CD4-positive, alpha-beta T cell (primary cell): ENCODE results near the gene GADD45G. TPM values are rescaled to one million over a fixed set of nuclear protein-coding genes. Genes with fewer than 3 reads are reported as not detected.

ENCODE experiments used
- ATAC-seq: fragments of 200-7000 bp; cut with Tn5 transposase; one replicate; pipeline ENCODE4 v1.10.0; 2022; ENCODE audit warnings: mild to moderate bottlenecking; ENCODE audit not compliant: poor library complexity
- CTCF ChIA-PET: fragments of 350-600 bp; sonication (Branson Sonifier 250); formaldehyde crosslinking; loops from one replicate; lab custom pipeline; 2021; ENCODE audit warnings: antibody characterized with exemption, inconsistent platforms; lab: Charles Lee
- POLR2A ChIA-PET: fragments of 350-600 bp; sonication (Branson Sonifier 250); formaldehyde crosslinking; loops from one replicate; lab custom pipeline; 2021; ENCODE audit warnings: antibody characterized with exemption, inconsistent platforms; lab: Charles Lee
- DNase-seq, 14 experiments: peaks; one replicate each; pipeline ENCODE4 v3.0.0-alpha.2; 2013 to 2020; ENCODE audit warnings: mixed read lengths in 2 of 14
- H3K27ac ChIP-seq, 2 donors: one replicate each; pipeline versions ENCODE4 v1.5.1 to v1.7.0; 2013; ENCODE audit warnings: low read length in 2 of 2, low read depth in 1 of 2, mild to moderate bottlenecking in 1 of 2
- H3K27me3 ChIP-seq, 2 experiments: 1 replicate in 1 of 2; 2 replicates in 1 of 2; pipeline versions ENCODE4 v1.6.1 to v1.7.0; 2013; ENCODE audit warnings: low read length in 2 of 2, control low read depth in 1 of 2, mild to moderate bottlenecking in 1 of 2, moderate library complexity in 1 of 2; ENCODE audit not compliant: insufficient read depth in 2 of 2, control insufficient read depth in 1 of 2
- H3K36me3 ChIP-seq: one replicate; pipeline ENCODE4 v1.6.1; 2013; ENCODE audit warnings: low read length, control low read depth; ENCODE audit not compliant: insufficient read depth
- H3K4me1 ChIP-seq: one replicate; pipeline ENCODE4 v1.6.1; 2013; ENCODE audit warnings: low read length, control low read depth; ENCODE audit not compliant: insufficient read depth
- H3K4me3 ChIP-seq: one replicate; pipeline ENCODE4 v1.5.1; 2013; ENCODE audit warnings: mild to moderate bottlenecking, low read length, moderate library complexity
- H3K9me3 ChIP-seq, 2 experiments: 1 replicate in 1 of 2; 2 replicates in 1 of 2; pipeline versions ENCODE4 v1.6.1 to v1.7.0; 2013; ENCODE audit warnings: low read length in 2 of 2, mild to moderate bottlenecking in 2 of 2, control low read depth in 1 of 2, moderate library complexity in 1 of 2; ENCODE audit not compliant: control insufficient read depth in 1 of 2, insufficient read depth in 1 of 2
- H3K27ac Mint-ChIP-seq: one replicate; pipeline ENCODE4 v1.8.0; 2020; ENCODE audit warnings: mixed read lengths
- H3K27me3 Mint-ChIP-seq: one replicate; pipeline ENCODE4 v1.8.0; 2021; ENCODE audit warnings: mixed read lengths
- H3K36me3 Mint-ChIP-seq: one replicate; pipeline ENCODE4 v1.8.0; 2021; ENCODE audit warnings: low read depth, mixed read lengths
- H3K4me1 Mint-ChIP-seq: one replicate; pipeline ENCODE4 v1.8.0; 2021; ENCODE audit warnings: low read depth, mixed read lengths
- H3K4me3 Mint-ChIP-seq: one replicate; pipeline ENCODE4 v1.8.0; 2020; ENCODE audit warnings: mild to moderate bottlenecking, mixed read lengths
- H3K9me3 Mint-ChIP-seq: one replicate; pipeline ENCODE4 v1.8.0; 2020; ENCODE audit warnings: mixed read lengths
- CTCF ChIP-seq: fragments of 200-600 bp; IDR thresholded peaks from one replicate; pipeline ENCODE4 v1.8.0; 2022; ENCODE audit warnings: antibody characterized with exemption, mild to moderate bottlenecking
- intact Hi-C, 2 experiments: fragments of 100-400 bp; cut with DNase I in 1 of 2; cut with micrococcal nuclease in 1 of 2; formaldehyde crosslinking; loops; one replicate each; pipeline versions ENCODE4 v1.15.1 to v1.9.0; 2023 to 2025; cut with DNase I, micrococcal nuclease
- total RNA-seq, 174 experiments: library from RNA in 2 of 174; stranded (reverse) in 2 of 174; gene quantifications; one replicate each; pipeline ENCODE4 v1.2.3 and lab custom pipeline; 2021 to 2026

Gene GADD45G
- total RNA-seq, 2 experiments from 2014 or later = 15.6 to 16.1 TPM

GRCh38 chr9:89623925-89624420 lies 19.2 kb downstream of the GADD45G start:
- CTCF ChIA-PET = no interaction called here
- TF ChIP-seq CTCF = no peak

GRCh38 chr9:89625721-89626687 lies 21.2 kb downstream of the GADD45G start:
- intact Hi-C loops = no loop called here
- no peak overlapping the region for H3K27ac Mint-ChIP-seq
- Histone ChIP-seq H3K4me3 (no peak overlapping the region), H3K36me3 (no peaks in the 10 kb centered on the region), H3K27me3 (no peaks in the 10 kb centered on the region), H3K27ac (no peak overlapping the region), H3K9me3 (no peaks in the 10 kb centered on the region), H3K4me1 (no peaks in the 10 kb centered on the region)
- no peaks in the 10 kb centered on the region for H3K36me3 Mint-ChIP-seq
- no peak for ATAC-seq
- POLR2A ChIA-PET = no interaction called here
- H3K9me3 Mint-ChIP-seq = no peaks in the 10 kb centered on the region
- no peak for DNase-seq
- H3K4me3 Mint-ChIP-seq = no peak overlapping the region
- CTCF ChIA-PET = no interaction called here
- H3K27me3 Mint-ChIP-seq = no peaks in the 10 kb centered on the region
- H3K4me1 Mint-ChIP-seq = no peaks in the 10 kb centered on the region
- no peak for TF ChIP-seq CTCF

More at GRCh38 chr9:89623925-89624420, 19.2 kb downstream of the GADD45G start:
- Histone ChIP-seq H3K27ac (no peak overlapping the region), H3K36me3 (no peaks in the 10 kb centered on the region), H3K4me3 (no peak overlapping the region), H3K27me3 (no peaks in the 10 kb centered on the region), H3K4me1 (no peaks in the 10 kb centered on the region), H3K9me3 (no peaks in the 10 kb centered on the region)
- ATAC-seq (no peak), DNase-seq (peak in 2 of 14 experiments; percentile 8 to 12)
- no peaks in the 10 kb centered on the region for H3K9me3 Mint-ChIP-seq
- no peaks in the 10 kb centered on the region for H3K27me3 Mint-ChIP-seq
- H3K27ac Mint-ChIP-seq = no peak overlapping the region
- no peaks in the 10 kb centered on the region for H3K36me3 Mint-ChIP-seq
- intact Hi-C loops = no loop called here
- no peak overlapping the region for H3K4me3 Mint-ChIP-seq
- POLR2A ChIA-PET = no interaction called here
- no peaks in the 10 kb centered on the region for H3K4me1 Mint-ChIP-seq

GRCh38 chr9:89626741-89627265 lies 22.0 kb downstream of the GADD45G start:
- CTCF ChIA-PET = no interaction called here
- Mint-ChIP-seq H3K27me3 (no peaks in the 10 kb centered on the region), H3K4me1 (no peaks in the 10 kb centered on the region), H3K4me3 (no peak overlapping the region), H3K27ac (no peak overlapping the region), H3K9me3 (no peaks in the 10 kb centered on the region), H3K36me3 (no peaks in the 10 kb centered on the region)
- DNase-seq = no peak
- no peak overlapping the region for H3K27ac ChIP-seq
- POLR2A ChIA-PET = no interaction called here
- H3K36me3 ChIP-seq = no peaks in the 10 kb centered on the region
- no peak overlapping the region for H3K4me3 ChIP-seq
- ATAC-seq = no peak
- intact Hi-C loops = no loop called here
- no peaks in the 10 kb centered on the region for H3K27me3 ChIP-seq
- H3K9me3 ChIP-seq = no peaks in the 10 kb centered on the region
- TF ChIP-seq CTCF = no peak
- no peaks in the 10 kb centered on the region for H3K4me1 ChIP-seq
